A673 (cell line): ENCODE results near the gene MMP21.

Experiments
- CTCF ChIP-seq: fragments of 300-800, 200-600 bp; sonication (generic); conservative IDR thresholded peaks from 2 replicates; pipeline ENCODE4 v1.5.1; 2017; ENCODE audit warnings: low read depth, mild to moderate bottlenecking, antibody characterized with exemption, low read length, moderate library complexity, mixed read lengths
- EZH2 ChIP-seq: fragments of 200-600 bp; sonication (generic); IDR thresholded peaks from 2 replicates; pipeline ENCODE4 v1.6.1; 2017; ENCODE audit warnings: borderline replicate concordance, low read depth, mild to moderate bottlenecking, mixed read lengths, antibody characterized with exemption, low read length; ENCODE audit not compliant: poor library complexity, severe bottlenecking

- TF ChIP-seq CTCF (no peak), EZH2 (no peak)
These were observed 7.3 kb downstream of the MMP21 start for GRCh38 chr10:125768219-125768855.
